ENCODE data around the gene CCDC47.

The CCDC47 gene

DNA sequence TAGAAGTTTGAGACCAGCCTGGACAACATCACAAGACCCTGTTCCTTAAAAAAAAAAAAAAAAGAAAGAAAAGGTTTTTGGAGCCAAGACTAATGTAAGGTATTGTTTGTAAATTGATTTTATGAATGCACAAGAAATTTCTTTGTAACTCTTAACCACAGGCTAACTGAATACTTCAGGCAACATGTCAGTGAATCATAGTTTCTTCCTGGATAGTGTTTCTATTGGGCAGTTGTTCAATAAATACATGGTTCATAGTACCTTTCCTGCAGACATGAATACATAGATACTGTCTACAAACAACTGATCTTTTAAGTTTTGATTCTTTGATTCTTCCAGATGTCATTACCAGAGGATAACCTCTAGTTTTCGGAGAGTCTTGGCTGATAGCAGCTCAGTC lies 12.2 kb upstream of the CCDC47 start:
- no peak for DNase-seq (ENCODE audit: low read depth in 3 of 3)

- no peak for DNase-seq (ENCODE audit: low read depth in 3 of 3)
Measured at GRCh38 chr17:63783522-63783921, 10.1 kb upstream of the CCDC47 start.

GRCh38 chr17:63780928-63781327 lies 7.5 kb upstream of the CCDC47 start:
- no peak for DNase-seq (ENCODE audit: low read depth in 3 of 3)

GRCh38 chr17:63780507-63780906 lies 7.1 kb upstream of the CCDC47 start:
- no peak for DNase-seq (ENCODE audit: low read depth in 3 of 3)

DNA sequence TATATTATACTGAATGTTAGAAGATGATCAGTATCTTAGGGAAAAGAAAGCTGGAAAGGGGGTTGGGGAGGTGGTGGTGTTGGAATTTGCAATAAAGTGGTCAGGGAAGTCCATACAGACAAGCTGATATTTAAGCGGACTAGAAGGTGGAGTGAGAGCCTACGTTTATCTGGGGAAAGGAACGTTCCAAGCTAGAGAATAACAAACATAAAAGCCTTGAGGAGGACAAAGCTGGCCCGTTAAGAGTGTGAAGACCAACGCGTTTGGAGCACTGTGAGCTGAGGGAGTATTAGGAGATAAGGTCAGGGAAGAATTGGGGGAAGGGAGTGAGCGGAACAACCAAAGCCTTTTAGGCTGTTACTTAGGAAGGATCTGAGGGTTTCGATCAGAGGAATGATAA lies 2.0 kb upstream of the CCDC47 start:
- DNase-seq (ENCODE audit: low read depth in 3 of 3), result no peak

DNA sequence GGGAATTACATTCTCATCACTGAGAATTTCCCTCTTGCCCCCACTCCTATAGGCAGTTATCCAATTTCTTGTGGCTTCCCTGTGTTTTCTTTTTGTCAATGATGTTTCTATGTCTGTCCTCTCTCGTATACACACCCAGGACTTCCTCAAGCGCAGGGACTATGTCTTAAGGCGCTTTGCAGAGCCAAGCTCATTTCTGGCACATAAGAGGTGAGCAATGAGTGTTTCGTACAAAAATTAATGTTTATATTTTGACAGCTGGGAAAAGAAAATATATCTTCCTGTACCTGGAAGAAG lies 1.5 kb upstream of the CCDC47 start:
- no peak for DNase-seq (ENCODE audit: low read depth in 3 of 3)

- DNase-seq (ENCODE audit: low read depth in 3 of 3), result peak in 2 of 3 experiments; percentile 87 to 89
Measured at GRCh38 chr17:63774141-63774968, 958 bp upstream of the CCDC47 start, which contains the start of gene DDX42. Gene DDX42, plus strand, starts transcription at chr17:63774170. Its CDS starts 12,880 bp downstream, at chr17:63787050.

DNA sequence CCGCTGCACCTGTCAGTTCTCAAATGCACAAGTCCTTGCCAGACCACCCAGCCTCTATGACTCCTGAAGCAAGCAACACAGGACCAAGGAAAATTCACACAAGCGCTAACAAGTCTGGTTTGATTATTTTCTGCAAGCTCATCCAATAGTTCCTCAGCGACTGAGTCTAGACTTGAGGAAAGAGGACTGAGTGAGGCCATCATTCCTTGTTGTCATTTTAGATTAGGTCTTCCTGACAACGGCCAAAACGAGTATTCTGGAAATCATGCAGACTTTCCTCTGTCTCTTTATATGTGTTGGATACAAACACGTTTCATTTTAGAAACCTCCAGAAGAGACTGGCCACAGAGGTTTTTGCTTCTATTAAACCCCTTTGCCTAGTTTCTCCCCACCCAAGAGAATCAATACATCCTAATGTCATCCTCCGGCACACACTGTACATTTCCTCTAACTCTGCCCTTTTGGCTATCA lies 561 bp downstream of the CCDC47 start:
- DNase-seq (ENCODE audit: low read depth in 3 of 3), result no peak

GRCh38 chr17:63768433-63768832 lies 5.0 kb downstream of the CCDC47 start:
- DNase-seq (ENCODE audit: low read depth in 3 of 3), result no peak

- no peak for DNase-seq (ENCODE audit: low read depth in 3 of 3)
Measured at GRCh38 chr17:63766754-63767153, 6.6 kb downstream of the CCDC47 start.

- DNase-seq (ENCODE audit: low read depth in 3 of 3), result no peak
Measured at GRCh38 chr17:63764716-63765115, 8.7 kb downstream of the CCDC47 start.

GRCh38 chr17:63762161-63763078 lies 11.0 kb downstream of the CCDC47 start:
- DNase-seq (ENCODE audit: low read depth in 3 of 3), result no peak

GRCh38 chr17:63760771-63761539 lies 12.4 kb downstream of the CCDC47 start:
- DNase-seq (ENCODE audit: low read depth in 3 of 3), result no peak

DNA sequence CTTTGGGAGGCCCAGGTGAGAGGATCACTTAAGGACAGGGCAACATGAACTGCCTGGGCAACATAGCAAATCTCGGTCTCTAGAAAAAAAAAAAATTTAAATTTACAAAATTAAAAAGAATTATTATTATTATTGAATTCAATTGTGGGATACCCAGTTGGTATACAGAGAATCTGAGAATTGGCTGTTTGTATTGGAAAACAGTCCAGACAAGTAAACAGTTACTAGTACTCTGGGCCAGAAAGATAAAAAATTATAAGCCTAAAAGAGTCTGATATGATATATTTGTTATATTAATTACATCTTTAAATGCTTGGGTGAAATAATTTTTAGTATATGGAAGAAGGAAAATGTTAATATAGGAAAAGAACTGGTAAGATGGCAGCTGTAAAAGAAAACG lies 15.0 kb downstream of the CCDC47 start:
- DNase-seq (ENCODE audit: low read depth in 3 of 3), result no peak

- no peak for DNase-seq (ENCODE audit: low read depth in 3 of 3)
Measured at GRCh38 chr17:63754046-63754445, 19.4 kb downstream of the CCDC47 start.

GRCh38 chr17:63753215-63753614 lies 20.2 kb downstream of the CCDC47 start:
- DNase-seq (ENCODE audit: low read depth in 3 of 3), result no peak

- no peak for DNase-seq (ENCODE audit: low read depth in 3 of 3)
Measured at GRCh38 chr17:63752707-63753106, 20.7 kb downstream of the CCDC47 start.

DNA sequence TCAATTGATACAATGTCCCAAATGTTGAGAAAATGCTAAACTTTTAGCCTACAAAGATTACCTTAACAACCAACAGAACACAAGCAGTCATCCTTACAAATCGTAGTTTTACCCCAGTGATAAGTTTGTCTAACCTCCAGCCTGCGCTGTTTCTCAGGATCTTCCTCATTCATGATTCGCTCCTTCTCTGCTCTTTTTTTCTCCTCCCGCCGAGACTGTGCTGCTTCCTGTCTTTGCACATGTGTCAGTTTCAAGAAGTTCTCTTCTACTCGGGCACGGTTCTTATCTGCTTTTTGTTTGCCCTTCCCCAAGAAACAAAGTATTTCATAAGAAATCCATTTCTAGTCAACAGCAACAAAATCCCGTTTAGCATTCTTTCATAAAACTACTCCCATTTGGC lies 21.6 kb downstream of the CCDC47 start:
- DNase-seq (ENCODE audit: low read depth in 3 of 3), result no peak

DNA sequence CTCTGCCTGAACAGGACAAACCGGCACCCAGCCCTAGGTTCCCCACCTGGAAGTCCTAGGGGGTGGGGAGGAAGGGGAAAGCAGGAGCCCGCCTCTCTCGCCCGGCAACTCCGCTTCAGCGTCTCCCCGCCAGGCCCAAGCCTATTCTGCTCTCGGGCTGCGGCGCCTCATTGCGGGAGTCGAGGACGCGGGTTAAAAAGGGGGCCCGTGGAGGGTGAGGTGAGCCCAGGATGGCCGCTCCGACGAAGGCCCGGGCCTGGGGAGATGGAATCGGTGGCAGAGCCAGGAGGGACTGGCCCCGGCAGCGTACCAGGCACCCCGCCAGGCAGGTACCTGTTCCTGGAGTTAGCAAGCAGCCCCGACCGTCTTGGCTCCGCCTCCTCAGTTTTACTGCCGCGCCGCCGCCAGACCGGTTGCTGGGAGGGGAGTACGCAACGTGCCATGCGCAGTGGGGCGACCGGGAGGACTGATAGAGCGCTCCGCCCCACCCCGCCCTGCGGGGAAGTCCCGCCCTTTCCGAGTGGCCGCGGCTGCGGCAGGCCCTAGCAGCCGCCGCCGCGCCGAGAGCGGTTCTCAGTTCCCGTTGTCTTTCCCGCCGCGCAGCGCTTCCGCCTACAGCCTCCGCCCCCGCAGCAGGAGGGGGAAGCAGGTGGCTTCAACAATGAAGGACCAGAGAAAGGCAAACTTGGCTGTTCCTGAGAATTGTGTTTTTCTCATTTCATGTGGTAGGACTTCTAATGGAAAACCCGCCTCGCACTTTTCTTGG lies 31.8 kb downstream of the CCDC47 start, which contains the start of gene STRADA:
Gene STRADA (minus strand): TSS at position 392 of the 766 bp plus-strand sequence. CDS start 13,430 bp downstream, outside the sequence.
- peak; percentile 98 to 99 (median 98) for DNase-seq (ENCODE audit: low read depth in 3 of 3)

DNA sequence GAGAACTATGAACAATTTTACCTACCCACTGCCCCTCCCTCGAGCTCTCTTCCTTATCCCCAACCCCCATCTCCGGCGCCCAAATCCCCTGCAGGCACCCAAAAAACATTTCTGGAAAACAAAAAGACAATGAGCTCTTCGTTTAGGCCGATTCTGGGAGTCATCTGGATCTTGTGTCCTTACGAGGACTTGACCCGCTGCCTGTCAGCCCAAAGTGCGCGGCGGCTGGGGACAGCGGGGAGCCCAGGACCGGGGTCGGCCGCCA lies 32.3 kb downstream of the CCDC47 start:
- DNase-seq (ENCODE audit: low read depth in 3 of 3), result no peak

GRCh38 chr17:63740464-63741142 lies 32.8 kb downstream of the CCDC47 start:
- DNase-seq (ENCODE audit: low read depth in 3 of 3), result no peak

Measured in stimulated activated CD4-positive, alpha-beta T cell treated with anti-CD3 and anti-CD28 coated beads, TNF-alpha, amount 100 ng/mL, for 4 hours (primary cell).